Stimulated activated CD4-positive, alpha-beta T cell treated with anti-CD3 and anti-CD28 coated beads, Interleukin-4, amount 100 ng/mL, for 24 hours (primary cell): ENCODE data around the gene SORBS2.

Experiments used
- DNase-seq: peaks from one replicate; pipeline ENCODE4 v3.0.0-alpha.2; 2020

The SORBS2 gene

DNA sequence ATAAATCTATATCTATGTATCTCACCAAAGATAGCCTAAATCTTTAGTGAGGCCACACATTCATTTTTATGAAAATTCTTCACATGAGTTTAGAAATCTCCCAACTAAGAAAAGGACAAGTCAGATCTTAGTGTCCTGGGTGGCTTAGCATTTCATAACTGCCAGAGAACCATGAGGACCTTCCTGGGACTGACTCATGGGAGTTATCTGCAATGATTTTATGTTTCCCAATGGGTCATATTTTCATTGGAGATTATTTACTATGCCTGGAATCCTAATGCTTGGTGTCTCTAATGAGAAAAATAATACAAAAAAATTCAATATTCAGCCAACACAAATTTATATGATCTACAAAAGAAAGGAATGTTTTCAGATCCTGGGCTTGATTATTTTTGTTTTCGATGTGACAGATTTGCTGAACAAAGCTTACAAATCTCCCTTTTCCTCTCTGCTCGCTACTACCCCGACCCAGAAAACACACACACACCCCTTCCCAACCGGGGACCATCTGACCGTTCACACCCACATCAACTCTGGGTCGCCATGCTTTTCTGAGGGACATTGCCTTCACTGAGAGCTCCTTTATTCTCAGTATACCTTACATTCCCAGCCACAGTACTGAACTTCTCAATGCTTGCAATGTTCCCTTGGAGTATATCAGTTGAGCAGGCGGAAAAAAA is 40.1 kb downstream of the SORBS2 start:
- no peak for DNase-seq

DNA sequence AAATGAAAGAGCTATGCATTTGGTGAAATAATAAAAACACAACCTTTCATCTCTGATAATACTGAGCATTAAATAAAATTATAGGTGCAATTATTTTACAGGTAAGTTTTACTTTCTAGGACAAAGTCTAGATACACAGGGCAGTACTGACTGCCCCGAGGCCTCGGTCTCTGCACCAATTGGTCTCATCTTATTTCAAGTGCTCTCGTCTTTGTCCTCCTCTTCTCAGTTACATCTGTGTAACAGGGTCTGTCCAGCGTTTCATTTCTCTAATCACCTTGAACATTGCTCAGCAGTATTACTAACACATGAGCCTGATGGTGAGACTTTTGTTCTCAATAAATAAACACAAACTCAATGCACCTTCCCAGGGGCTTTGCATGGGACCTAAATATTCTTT is 44.5 kb downstream of the SORBS2 start:
- DNase-seq: no peak

DNA sequence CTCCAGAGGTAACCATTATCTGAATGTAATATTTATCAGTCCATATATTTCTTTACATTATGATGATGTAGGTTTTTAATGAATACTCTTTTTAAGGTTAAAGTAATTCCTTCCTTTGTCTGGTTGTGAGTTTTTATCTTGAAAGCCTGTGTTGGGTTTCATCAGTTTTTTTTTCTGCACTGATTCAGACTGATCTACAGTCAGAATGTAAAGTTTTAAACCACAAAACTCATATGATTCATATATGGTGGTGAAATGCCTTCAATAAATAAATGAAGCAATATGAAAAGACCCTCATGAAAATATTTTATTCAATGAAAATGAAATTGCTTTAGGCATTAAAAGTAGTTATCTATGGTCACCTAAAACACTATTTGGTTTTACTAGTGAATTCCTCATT is 47.1 kb downstream of the SORBS2 start:
- no peak for DNase-seq

DNA sequence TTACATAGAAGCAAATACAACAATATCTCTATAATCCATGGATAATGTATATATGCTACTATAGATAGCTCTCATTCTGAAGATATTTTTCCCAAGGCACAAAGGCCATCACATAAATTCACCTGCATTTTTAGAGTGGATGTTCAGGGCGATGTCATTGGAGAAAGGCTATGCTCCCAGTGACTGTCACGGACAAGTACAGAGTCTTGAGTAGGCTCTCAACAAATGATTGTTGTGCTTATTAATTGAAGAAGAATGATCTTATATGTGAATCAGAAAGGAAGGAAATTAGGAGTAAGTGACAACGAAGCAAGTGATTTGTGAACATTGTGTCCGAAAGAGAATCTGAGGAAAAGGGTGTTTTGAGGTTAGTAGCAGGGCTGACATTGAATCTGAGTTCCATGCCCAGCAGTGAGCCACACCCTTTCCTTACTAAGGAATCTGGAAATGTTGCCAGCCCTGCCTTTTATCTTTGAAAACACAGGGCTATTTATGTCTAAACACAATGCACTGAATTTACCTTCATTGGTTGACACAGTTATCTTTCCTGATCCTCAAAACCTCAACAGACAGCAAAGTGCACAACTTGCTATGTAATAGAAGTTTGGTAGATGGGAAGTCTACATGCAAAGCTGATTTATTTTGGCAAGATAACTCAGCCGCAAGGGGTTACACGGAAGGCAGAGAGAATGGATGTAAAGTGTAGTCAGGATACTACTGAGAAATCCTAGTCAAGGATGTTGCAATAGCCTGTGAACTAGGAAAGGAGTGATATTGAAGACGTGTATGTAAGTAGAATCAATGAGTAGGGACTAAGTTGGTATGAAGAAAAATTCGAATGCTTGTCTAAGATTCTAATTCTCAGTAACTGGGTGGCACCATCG is 50.4 kb downstream of the SORBS2 start:
- no peak for DNase-seq

DNA sequence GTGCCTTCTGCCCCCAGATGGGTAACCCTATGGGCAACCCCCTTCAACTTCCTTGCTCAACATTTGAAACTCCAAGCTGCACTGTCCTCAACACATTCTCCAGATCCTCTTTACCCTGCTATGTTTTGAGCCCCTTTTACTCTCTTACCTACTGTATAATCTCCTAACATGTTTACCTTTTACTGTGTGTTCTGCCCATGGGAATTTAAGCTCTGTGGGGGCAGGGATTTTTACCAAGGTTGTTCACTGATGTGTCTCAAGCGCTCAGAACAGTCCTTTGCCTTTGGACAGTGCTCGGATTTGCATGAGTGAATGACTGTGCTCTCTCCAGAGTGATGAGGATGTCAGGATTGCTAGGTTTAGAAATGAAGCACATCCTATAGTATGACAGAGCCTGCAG is 53.2 kb downstream of the SORBS2 start:
- no peak for DNase-seq

DNA sequence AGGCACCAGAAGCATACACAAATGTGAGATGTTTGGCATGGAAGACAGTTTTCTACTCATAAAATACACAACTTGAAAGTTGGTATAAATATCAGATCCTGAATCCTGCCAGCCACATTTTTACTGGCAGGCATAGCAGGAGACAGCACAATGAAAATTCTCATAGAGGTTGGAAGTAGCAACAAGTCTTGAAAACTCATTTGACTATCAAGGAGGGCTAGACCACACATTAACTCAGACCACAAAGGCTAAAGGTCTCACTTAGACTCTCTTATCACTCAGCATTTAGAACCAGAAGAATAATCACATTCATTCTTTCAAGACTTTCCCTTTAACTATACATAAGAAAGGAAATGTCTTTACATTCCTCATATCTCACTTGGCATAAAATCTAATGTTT is 56.5 kb downstream of the SORBS2 start:
- DNase-seq: no peak

DNA sequence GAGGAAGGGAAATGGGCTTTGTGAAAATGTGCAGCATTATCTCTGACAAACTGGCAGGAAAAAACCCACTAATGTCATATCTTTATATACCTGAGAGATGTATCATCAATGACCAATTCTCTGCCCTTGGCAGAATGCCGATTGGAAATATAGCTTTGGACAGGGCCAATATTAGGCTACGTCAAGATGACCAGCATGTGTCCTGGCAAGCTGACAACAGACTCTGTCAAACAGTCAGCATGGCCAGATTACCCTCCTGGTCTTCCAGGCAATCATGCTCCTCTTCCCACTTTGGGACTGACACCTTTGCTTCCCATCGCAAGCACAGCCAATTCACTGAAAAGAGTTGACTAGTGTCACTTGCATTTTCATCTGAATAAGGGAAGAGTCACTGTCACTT is 57.0 kb downstream of the SORBS2 start:
- no peak for DNase-seq

DNA sequence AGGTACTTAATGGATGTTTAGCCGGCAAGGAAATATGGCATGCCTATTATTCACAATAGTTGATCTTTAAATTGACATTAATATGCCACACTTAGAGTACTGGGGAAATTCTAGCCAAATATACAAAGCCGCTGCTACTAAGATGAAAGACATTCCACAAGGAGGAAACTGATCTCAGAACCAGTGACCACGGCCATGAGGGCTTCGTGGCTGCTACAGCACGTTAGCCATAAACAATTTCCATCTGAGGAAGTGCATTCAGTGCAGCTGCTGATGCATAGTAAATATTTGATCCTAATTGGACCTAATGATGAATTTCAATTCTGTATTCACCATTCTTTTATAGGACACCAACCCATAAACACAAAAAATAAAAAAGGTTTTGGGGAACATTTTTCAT is 59.1 kb downstream of the SORBS2 start:
- no peak for DNase-seq

DNA sequence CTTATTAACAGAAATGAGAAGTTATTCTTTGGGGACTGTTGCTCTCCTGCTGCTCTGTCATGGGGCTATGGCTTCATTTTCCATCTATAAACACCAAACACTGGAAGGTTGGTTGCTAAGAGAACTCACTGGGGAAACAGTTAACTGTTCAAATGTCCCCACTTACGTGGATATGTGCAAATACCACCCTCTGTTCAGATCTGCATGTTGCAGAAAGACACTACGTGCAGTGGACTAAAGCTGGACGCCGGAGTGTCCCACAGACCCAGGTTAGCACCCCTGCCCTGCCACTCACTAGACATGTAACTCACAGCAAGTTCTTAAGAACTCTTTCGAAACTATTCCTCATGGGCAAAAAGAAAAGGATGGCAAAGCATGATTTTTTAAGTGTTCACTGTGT is 62.1 kb downstream of the SORBS2 start:
- no peak for DNase-seq

DNA sequence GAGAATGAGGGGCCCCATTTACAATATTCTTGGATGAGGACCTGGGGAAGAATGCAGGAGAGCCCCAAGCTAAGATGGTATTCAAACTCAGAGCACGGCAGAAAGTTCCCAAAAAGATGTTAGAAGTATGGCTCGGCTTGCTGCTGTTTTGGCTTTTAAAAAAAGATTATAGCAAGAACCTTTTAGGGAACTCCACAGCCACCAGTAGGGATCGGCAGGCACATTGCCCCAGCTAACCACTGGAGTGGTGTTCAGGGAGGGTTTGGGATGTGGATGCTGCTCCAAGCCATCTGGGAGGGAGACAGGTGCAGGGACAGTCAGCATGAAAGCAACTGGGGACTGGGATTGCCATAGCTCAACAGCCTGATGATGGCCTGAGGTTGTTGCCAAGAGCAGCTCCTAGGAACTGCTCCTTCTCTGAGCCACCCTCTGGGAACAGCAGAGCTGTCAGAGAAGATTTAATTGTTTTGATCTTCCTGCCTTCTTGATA is 63.0 kb downstream of the SORBS2 start:
- no peak for DNase-seq

DNA sequence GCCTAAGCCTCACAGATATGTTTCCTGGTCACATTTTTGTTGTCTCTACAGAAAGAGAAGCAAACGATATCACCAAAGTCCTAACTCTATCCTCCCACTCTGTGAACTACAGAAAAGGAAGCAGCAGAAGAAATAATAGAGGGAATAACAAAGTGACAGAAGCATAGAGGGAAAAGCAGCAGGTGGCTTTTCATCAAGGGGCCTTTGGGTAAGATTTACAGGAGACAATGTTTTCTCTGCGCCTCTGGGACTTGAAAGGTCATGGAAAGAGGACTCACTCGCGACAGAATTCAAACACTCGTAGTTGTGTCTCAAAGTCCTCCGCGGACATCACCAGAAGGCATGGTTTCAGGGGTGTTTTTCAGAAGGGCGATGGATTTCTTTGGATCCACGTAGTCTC is 66.1 kb downstream of the SORBS2 start:
- DNase-seq: no peak

DNA sequence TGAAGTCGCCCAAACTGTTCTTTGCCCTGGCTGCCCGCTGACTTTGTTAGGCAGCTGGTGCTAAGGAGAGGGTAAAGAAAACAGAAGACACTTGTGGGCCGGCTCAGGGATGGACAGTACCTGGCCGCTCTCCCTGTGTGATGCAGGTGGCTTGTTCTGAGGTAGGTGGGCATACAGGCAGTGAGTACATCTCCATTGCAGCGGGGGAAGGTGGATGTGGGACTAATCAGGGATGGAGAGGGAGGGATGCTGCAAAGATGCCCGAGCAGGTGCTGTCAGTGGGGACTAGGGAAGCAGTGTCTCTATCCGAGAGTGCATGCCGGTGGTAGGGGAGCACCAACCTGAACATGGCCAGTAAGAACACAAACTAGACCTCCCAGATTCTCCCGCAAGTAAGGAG is 67.0 kb downstream of the SORBS2 start:
- no peak for DNase-seq

DNA sequence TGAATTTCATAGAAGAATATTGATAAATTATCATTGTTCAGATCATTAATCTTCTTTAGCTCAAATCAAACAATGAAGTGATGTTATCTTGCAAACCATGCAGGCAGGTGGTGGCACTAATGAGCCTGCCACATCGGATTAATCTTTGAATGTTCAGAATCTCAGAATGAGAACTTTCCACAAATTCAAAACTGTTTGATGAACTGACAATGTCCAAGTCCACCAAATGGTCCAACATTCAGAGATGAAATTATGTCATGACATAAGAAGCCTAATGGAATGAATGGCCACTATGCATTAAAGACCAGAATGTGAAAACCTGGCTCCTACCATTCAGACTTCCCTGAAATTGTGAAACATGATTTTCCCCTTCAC is 67.5 kb downstream of the SORBS2 start:
- no peak for DNase-seq

DNA sequence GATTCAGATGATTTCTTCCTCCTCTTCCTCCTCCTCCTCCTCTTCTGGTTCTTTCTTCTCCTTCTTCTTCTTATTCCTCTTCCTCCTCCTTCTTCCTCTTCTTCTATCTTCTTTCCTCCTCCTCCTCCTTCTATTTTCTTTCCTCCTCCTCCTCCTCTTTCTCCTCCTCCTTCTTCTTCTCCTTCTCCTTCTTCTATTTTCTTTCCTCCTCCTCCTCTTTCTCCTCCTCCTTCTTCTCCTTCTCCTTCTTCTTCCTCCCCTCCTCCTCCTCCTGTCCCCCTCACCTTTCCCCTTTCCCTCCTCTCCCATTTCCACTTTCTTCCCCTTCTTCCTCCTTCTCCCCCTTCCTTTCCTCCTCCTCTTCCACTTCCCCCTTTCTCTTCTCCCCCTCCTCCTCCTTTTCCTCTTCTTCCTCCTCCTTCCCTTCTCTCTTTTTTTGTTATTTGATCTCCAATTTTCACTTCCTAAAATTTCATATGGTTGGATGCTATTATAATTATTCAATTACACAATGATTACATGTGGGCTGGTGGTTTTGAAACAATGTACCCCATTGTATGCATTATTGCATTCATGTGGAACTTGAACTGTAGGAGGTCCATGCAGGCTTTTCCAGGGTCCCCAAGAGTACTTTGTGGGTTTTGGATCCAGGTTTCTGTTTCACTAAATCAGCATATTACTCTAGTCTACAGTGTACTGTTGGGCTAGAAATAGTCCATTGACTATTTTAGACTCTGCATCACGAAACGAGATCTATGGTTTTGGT is 68.1 kb downstream of the SORBS2 start:
- DNase-seq: no peak

DNA sequence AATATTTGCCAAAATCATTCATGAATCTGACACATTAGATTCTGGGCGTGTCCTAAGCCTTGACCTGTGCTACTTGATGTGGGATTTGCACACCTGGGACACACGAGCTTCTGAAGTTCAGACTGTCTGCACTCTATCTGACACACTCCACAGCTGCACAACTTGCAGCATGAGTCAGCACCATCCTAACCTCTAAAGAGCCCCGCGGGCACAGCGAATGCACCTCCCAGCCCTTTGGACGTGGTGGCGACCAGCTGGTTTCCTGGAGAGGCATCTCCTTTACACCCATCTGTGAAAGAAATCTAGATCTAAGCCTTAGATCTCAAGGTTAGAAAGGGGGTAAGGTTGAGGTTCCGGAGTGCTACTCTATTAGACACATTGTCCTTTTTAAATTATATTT is 69.2 kb downstream of the SORBS2 start:
- DNase-seq: no peak

DNA sequence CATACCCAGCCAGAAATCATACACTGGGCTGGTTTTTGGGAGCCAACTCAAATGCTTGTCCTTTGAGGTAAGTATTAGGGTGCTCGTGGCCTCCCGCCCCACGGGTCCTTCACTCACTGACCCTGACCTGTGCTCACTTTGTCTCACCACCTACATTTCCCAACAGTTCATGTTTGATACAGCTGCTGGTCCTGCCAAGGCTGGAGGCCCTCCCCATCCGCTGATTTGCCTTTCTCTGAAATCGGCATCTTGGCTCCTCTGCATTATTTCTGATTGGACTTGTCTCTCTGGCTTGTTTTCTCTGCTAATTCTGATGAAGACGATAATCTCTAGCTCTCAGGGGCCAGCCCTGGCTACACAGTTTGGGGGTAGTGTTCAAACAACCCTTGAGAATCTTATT is 70.2 kb downstream of the SORBS2 start:
- DNase-seq: no peak

DNA sequence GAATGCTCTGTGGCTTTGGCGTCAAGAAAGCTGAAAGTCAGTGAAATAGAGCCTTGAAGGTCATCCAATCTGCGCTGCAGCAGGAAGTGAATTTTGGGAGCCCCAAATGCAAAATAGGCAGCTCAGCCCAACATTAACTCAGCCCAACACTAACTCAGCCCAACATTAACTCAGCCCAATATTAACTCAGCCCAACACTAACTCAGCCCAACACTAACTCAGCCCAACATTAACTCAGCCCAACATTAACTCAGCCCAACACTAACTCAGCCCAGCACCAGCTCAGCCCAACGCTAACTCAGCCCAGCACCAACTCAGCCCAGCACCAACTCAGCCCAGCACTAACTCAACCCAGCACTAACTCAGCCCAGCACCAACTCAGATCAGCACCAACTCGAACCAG is 71.5 kb downstream of the SORBS2 start:
- no peak for DNase-seq

DNA sequence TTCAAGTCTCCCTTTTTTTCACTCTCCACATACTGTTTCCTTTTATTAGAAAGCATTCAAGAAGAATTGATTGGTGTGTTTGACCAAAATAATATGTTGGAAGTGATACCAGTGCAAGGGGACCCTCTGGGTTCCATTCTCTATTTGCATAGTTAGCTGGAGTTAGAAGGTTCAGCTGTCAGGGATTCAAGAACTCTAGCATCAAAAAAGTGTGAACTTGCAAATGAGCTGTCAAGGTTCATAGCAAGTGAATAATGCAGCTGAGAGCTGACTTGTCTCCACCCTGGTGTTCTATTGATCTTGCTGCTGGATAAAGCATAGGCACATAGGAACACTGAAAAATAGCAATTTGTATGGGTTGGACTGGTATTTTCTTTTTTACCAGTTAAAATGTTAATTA is 73.2 kb downstream of the SORBS2 start:
- DNase-seq: no peak

DNA sequence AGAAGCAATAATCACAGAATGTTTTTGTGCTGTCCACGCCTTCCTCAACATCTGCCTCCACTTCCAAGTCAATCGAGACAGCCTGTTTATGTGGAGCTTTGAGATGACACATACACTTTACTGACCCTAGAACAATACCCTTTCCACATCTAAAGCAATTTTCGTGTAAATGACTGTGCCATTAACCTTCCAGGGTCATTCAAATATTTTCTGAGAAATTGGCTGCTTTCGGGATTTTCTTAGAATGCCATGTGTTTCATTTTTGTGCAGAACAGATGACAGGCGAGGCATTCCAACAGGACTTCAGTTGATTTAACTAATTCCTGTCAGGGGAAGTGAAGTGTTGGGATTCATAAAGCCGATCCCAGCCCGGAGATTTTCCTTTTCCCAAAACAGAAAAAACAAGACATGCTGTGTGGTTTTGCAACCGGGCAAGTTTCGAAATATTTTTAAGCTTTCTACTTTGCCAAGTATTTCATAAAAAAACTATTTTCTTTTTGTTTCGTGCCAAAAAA is 73.9 kb downstream of the SORBS2 start:
- DNase-seq: no peak

DNA sequence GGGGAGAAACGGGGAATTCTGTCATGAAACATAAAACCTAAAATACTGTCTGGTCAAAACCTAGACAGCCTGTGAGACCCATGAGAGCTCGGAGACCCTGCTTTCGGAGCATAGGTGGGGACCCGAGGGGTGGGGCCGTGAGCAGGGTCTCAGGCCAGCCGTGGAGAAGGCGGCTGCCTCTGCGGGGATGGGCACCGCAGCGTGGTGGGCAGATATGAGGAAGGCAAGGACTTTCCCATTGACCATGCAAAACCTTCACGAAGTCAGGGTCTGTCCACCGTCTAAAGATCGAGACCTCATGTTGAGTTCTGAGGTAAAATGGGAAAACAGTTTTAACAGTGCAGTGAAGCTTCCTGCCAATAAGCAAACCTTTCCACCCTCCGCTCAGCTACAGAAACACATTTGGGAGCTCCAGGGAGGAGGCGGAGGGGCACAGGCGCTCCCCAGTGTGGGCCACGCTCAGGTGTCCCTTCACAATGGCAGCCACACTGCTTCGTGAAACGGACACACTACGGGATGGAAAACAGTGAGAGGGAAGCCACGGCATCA is 74.4 kb downstream of the SORBS2 start:
- DNase-seq: no peak

DNA sequence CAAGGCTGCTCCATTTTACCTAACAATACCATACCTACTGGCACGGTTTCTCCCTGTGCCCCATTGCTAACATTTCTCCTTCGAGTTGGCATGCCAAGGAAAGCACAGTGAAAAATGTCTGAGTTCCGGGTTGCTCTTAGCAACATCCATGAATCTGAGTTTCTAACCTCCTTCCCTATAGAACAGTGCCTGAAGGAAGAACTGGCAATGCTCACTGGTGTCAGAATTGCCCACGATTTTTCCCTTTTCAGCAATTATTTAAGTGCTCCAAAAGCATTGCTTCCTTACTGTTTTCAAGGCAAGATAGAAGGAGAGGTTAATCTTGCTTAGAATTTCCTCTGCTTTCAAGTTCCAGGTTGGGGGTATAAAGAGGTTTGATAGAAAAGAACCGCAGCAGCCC is 75.1 kb downstream of the SORBS2 start:
- DNase-seq: no peak

DNA sequence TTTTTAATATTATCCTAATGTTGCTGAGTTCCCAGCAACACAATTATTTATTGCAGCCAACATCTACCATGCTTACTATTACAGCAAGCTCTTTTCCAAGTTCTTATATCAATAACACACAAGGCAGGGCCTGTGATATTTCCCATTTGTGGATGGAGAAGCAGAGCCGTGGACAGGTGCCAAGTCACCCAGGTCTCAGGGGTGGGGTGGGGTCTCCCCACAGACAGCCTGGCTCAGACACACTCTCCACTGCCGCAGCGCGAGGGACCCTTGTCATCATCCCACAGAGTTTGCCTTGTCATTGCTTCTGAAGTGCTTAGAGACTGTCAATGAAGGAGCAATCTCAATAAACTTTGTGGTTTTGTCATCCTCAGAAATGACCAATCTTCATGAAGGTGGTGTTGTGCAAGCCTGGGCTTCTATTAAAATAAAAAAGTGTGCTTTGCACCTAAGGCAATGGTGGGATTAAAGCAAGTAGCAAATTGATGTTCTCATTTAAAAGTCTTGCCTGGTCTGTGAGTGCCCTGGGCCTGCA is 76.1 kb downstream of the SORBS2 start:
- DNase-seq: no peak

DNA sequence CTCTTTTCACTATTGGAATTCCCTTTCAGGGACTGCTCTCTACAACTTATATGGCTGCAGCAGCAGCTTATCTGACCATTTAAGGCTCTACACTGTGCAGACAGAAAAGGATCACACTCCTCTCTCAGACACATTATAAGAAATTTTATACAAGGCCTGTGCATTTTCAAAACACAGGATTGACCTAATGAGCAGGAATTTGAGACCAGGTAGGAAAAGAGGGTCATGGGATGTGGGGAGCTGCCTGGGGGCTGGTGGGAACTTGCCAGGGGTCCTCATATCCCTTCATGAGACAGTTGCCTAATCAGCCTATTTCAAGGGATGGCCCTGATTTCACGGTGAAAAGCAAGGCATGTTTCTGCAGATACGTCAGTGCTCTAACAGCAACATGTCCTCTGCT is 77.1 kb downstream of the SORBS2 start:
- DNase-seq: no peak
